GM23338 (cell line): ENCODE data around the gene RNU5D-1. TPM values are rescaled to one million over a fixed set of nuclear protein-coding genes. Genes with fewer than 3 reads are reported as not detected.

Experiments
- ATAC-seq: fragments of 200-7000 bp; cut with Tn5 transposase; 3 replicates; pipeline ENCODE4 v1.9.1; 2020
- DNase-seq: peaks from one replicate; pipeline ENCODE4 v3.0.0-alpha.2; 2015; ENCODE audit warnings: low spot score
- H2AFZ ChIP-seq: fragments of 200-600 bp; sonication (generic); 2 replicates; pipeline ENCODE4 v1.8.0; 2016; ENCODE audit warnings: antibody characterized with exemption, mild to moderate bottlenecking, moderate library complexity
- H3F3A ChIP-seq: fragments of 200-600 bp; sonication (generic); replicated peaks from 2 replicates; pipeline ENCODE4 v1.8.0; 2017; ENCODE audit warnings: antibody characterized with exemption, mixed run types, low read depth
- H3K27ac ChIP-seq: fragments of 200-600 bp; sonication (generic); 2 replicates; pipeline ENCODE4 v1.6.1; 2016; ENCODE audit warnings: low read depth
- H3K27me3 ChIP-seq: fragments of 200-600 bp; sonication (generic); 2 replicates; pipeline ENCODE4 v1.8.0; 2016; ENCODE audit warnings: mild to moderate bottlenecking, mixed run types, moderate library complexity; ENCODE audit not compliant: insufficient read depth
- H3K36me3 ChIP-seq: fragments of 200-600 bp; sonication (generic); 2 replicates; pipeline ENCODE4 v1.8.0; 2016; ENCODE audit warnings: mild to moderate bottlenecking; ENCODE audit not compliant: insufficient read depth
- H3K4me1 ChIP-seq: fragments of 200-600 bp; sonication (generic); 2 replicates; pipeline ENCODE4 v1.8.0; 2016; ENCODE audit warnings: mild to moderate bottlenecking, moderate library complexity; ENCODE audit not compliant: insufficient read depth
- H3K4me2 ChIP-seq: fragments of 200-600 bp; sonication (generic); 2 replicates; pipeline ENCODE4 v1.7.1; 2017; ENCODE audit warnings: mixed run types
- H3K4me3 ChIP-seq: fragments of 200-600 bp; sonication (generic); 2 replicates; pipeline ENCODE4 v1.6.1; 2016; ENCODE audit warnings: mixed run types
- H3K79me2 ChIP-seq: fragments of 200-600 bp; sonication (generic); replicated peaks from 2 replicates; pipeline ENCODE4 v1.8.0; 2017; ENCODE audit warnings: mild to moderate bottlenecking; ENCODE audit not compliant: insufficient read depth
- H3K9me2 ChIP-seq: fragments of 200-600 bp; sonication (generic); 2 replicates; pipeline ENCODE4 v1.8.0; 2017; ENCODE audit not compliant: insufficient read depth
- H4K20me1 ChIP-seq: fragments of 200-600 bp; sonication (generic); replicated peaks from 2 replicates; pipeline ENCODE4 v1.8.0; 2017; ENCODE audit warnings: mild to moderate bottlenecking; ENCODE audit not compliant: insufficient read depth
- H3K27ac Mint-ChIP-seq: 2 replicates; pipeline ENCODE4 v1.8.0; 2020; ENCODE audit warnings: inconsistent platforms, mild to moderate bottlenecking, moderate library complexity, mixed read lengths
- H3K27me3 Mint-ChIP-seq: 3 replicates; pipeline ENCODE4 v1.8.0; 2022; ENCODE audit warnings: low read depth, mild to moderate bottlenecking, moderate library complexity, mixed read lengths, inconsistent platforms; ENCODE audit not compliant: insufficient read depth, poor library complexity
- H3K36me3 Mint-ChIP-seq: 3 replicates; pipeline ENCODE4 v1.8.0; 2021; ENCODE audit warnings: low read depth, mild to moderate bottlenecking, inconsistent platforms, moderate library complexity, mixed read lengths
- H3K4me1 Mint-ChIP-seq: 3 replicates; pipeline ENCODE4 v1.8.0; 2020; ENCODE audit warnings: mild to moderate bottlenecking, inconsistent platforms, mixed read lengths
- H3K4me3 Mint-ChIP-seq: 3 replicates; pipeline ENCODE4 v1.8.0; 2021; ENCODE audit warnings: moderate library complexity, mild to moderate bottlenecking, inconsistent platforms, mixed read lengths
- H3K9me3 Mint-ChIP-seq: 3 replicates; pipeline ENCODE4 v1.8.0; 2020; ENCODE audit warnings: moderate library complexity, mild to moderate bottlenecking, inconsistent platforms, mixed read lengths
- CTCF ChIP-seq, 2 experiments: fragments of 200-600 bp in 1 of 2; sonication (generic) in 1 of 2; conservative IDR thresholded peaks; 2 replicates each; pipeline versions ENCODE4 v1.5.1 to v1.6.1; 2016 to 2017; ENCODE audit warnings: antibody characterized with exemption in 2 of 2, low read depth in 2 of 2, mild to moderate bottlenecking in 2 of 2, moderate library complexity in 1 of 2
- ETS1 ChIP-seq: IDR thresholded peaks from 2 replicates; pipeline ENCODE4 v1.6.1; 2016; ENCODE audit warnings: antibody characterized with exemption
- EZH2 ChIP-seq: fragments of 200-600 bp; sonication (generic); IDR thresholded peaks from one replicate; pipeline ENCODE4 v1.8.0; 2017; ENCODE audit warnings: antibody characterized with exemption, mild to moderate bottlenecking, low read depth; ENCODE audit not compliant: unreplicated experiment
- EZH2phosphoT487 ChIP-seq: fragments of 200-600 bp; sonication (generic); IDR thresholded peaks from one replicate; pipeline ENCODE4 v1.8.1; 2018; ENCODE audit warnings: antibody characterized with exemption; ENCODE audit not compliant: unreplicated experiment
- JUNB ChIP-seq: IDR thresholded peaks from one replicate; pipeline ENCODE4 v1.6.1; 2016; ENCODE audit warnings: antibody characterized with exemption; ENCODE audit not compliant: unreplicated experiment
- NANOG ChIP-seq: IDR thresholded peaks from 2 replicates; pipeline ENCODE4 v1.6.1; 2016; ENCODE audit warnings: antibody characterized with exemption, borderline replicate concordance
- POLR2AphosphoS5 ChIP-seq: IDR thresholded peaks from 2 replicates; pipeline ENCODE4 v1.6.1; 2016; ENCODE audit warnings: antibody characterized with exemption, low read depth
- REST ChIP-seq: IDR thresholded peaks from one replicate; pipeline ENCODE4 v1.6.1; 2018; ENCODE audit warnings: antibody characterized with exemption; ENCODE audit not compliant: unreplicated experiment
- STAT1 ChIP-seq: IDR thresholded peaks from one replicate; pipeline ENCODE4 v1.6.1; 2016; ENCODE audit warnings: antibody characterized with exemption; ENCODE audit not compliant: unreplicated experiment
- ZNF331 ChIP-seq: fragments of 250-450 bp; sonication (Bioruptor Pico); IDR thresholded peaks from 2 replicates; pipeline ENCODE4 v1.5.0; 2020; ENCODE audit warnings: low read depth, mild to moderate bottlenecking, moderate library complexity
- polyA plus RNA-seq: library from polyadenylated mRNA; unstranded; fragments of >200 nt; fragmentation: Nextera tagmentation; extraction: Ambion mirVana; gene quantifications from 2 replicates; pipeline ENCODE4 v1.2.1, GENCODE V29; 2016
- total RNA-seq: library from RNA; depleted of rRNA; stranded (reverse); fragments of >200 nt; shearing (Covaris generic); gene quantifications from 2 replicates; pipeline ENCODE4 v1.2.3, GENCODE V29; 2014

Gene RNU5D-1
- total and polyA plus RNA-seq, 2 experiments from 2014 or later: not detected

- Histone ChIP-seq H3K4me1 (no peaks in the 10 kb centered on the region), H3K9me2 (no peaks in the 10 kb centered on the region), H3F3A (no peaks in the 10 kb centered on the region), H3K79me2 (no peaks in the 10 kb centered on the region), H3K4me3 (no peak overlapping the region), H3K27ac (no peak overlapping the region), H3K36me3 (no peaks in the 10 kb centered on the region), H4K20me1 (no peaks in the 10 kb centered on the region), H2AFZ (no peak overlapping the region), H3K27me3 (no peaks in the 10 kb centered on the region), H3K4me2 (no peak overlapping the region)
- DNase-seq (no peak), ATAC-seq (no peak)
- H3K4me3 Mint-ChIP-seq: no peak overlapping the region
- no peaks in the 10 kb centered on the region for H3K9me3 Mint-ChIP-seq
- TF ChIP-seq CTCF (conservative IDR thresholded peaks at IDR 0.05; ENCODE audit: low read depth in 2 of 2) (no peak), JUNB (no peak), REST (no peak), EZH2 (no peak)
- H3K27me3 Mint-ChIP-seq: peaks cover 4% of the 10 kb centered on the region
- no peaks in the 10 kb centered on the region for H3K36me3 Mint-ChIP-seq
- no peaks in the 10 kb centered on the region for H3K4me1 Mint-ChIP-seq
- H3K27ac Mint-ChIP-seq: no peak overlapping the region
Measured at GRCh38 chr1:44695671-44696070, 35.3 kb downstream of the RNU5D-1 start.

GRCh38 chr1:44694863-44695478 lies 36.0 kb downstream of the RNU5D-1 start:
- Histone ChIP-seq H4K20me1 (no peaks in the 10 kb centered on the region), H3K9me2 (no peaks in the 10 kb centered on the region), H3K27me3 (no peaks in the 10 kb centered on the region), H3K4me2 (no peak overlapping the region), H3K4me1 (no peaks in the 10 kb centered on the region), H3K79me2 (no peaks in the 10 kb centered on the region), H3K4me3 (no peak overlapping the region), H3F3A (no peaks in the 10 kb centered on the region), H3K36me3 (no peaks in the 10 kb centered on the region), H3K27ac (no peak overlapping the region), H2AFZ (no peak overlapping the region)
- H3K36me3 Mint-ChIP-seq: no peaks in the 10 kb centered on the region
- no peaks in the 10 kb centered on the region; the same call in 2 of the 3 replicates for H3K4me1 Mint-ChIP-seq
- peaks cover 4% of the 10 kb centered on the region for H3K27me3 Mint-ChIP-seq
- DNase-seq: no peak
- H3K27ac Mint-ChIP-seq: no peak overlapping the region
- 0 out of 3 replicates have a peak, but pooled peaks have one; percentile 25 for ATAC-seq
- H3K9me3 Mint-ChIP-seq: no peaks in the 10 kb centered on the region
- no peak overlapping the region for H3K4me3 Mint-ChIP-seq
- no peak for TF ChIP-seq NANOG
- no peak for TF ChIP-seq POLR2AphosphoS5
- no peak for TF ChIP-seq ZNF331 (CRISPR knock-in tag)
- TF ChIP-seq ETS1: no peak
- TF ChIP-seq REST: no peak
- no peak for TF ChIP-seq JUNB
- TF ChIP-seq STAT1: no peak
- TF ChIP-seq EZH2phosphoT487: no peak
- no peak for TF ChIP-seq CTCF (conservative IDR thresholded peaks at IDR 0.05; ENCODE audit: low read depth in 2 of 2)
